B cell (primary cell): ENCODE measurements around the gene COX6A2. TPM values are rescaled to one million over a fixed set of nuclear protein-coding genes. Genes with fewer than 3 reads are reported as not detected.

ENCODE experiments used
- ATAC-seq: fragments of 200-7000 bp; cut with Tn5 transposase; one replicate; pipeline ENCODE4 v1.10.0; 2021; ENCODE audit warnings: low read depth, mild to moderate bottlenecking, moderate number of reproducible peaks, moderate library complexity
- CTCF ChIA-PET: fragments of 350-600 bp; sonication (Branson Sonifier 250); formaldehyde crosslinking; loops from one replicate; lab custom pipeline; 2021; ENCODE audit warnings: antibody characterized with exemption, inconsistent platforms; lab: Charles Lee
- POLR2A ChIA-PET: fragments of 350-600 bp; sonication (Branson Sonifier 250); formaldehyde crosslinking; loops from one replicate; lab custom pipeline; 2021; ENCODE audit warnings: antibody characterized with exemption; lab: Charles Lee
- DNase-seq: peaks from one replicate; pipeline ENCODE4 v3.0.0; 2013
- H2AFZ ChIP-seq: 2 replicates; pipeline ENCODE4 v1.6.1; 2012; ENCODE audit warnings: mild to moderate bottlenecking, low read depth, low read length; ENCODE audit not compliant: insufficient read depth, poor library complexity, severe bottlenecking
- H3K27ac ChIP-seq, 2 donors: 1 replicate in 1 of 2; 2 replicates in 1 of 2; pipeline ENCODE4 v1.5.1; 2012 to 2013; ENCODE audit warnings: low read length in 2 of 2, mild to moderate bottlenecking in 2 of 2, moderate library complexity in 1 of 2
- H3K27me3 ChIP-seq, 4 experiments: fragments of 200-600 bp in 1 of 4; sonication (generic) in 1 of 4; replicated peaks in 1 of 4; 1 replicate in 2 of 4; 2 replicates in 2 of 4; pipeline versions ENCODE4 v1.6.1 to v1.7.0; 2013 to 2016; ENCODE audit warnings: low read length in 3 of 4, mild to moderate bottlenecking in 2 of 4, mixed read lengths in 1 of 4, moderate library complexity in 1 of 4; ENCODE audit not compliant: insufficient read depth in 4 of 4, control insufficient read depth in 3 of 4; ENCODE audit errors: control extremely low read depth in 1 of 4
- H3K36me3 ChIP-seq, 2 experiments: replicated peaks in 1 of 2; 1 replicate in 1 of 2; 2 replicates in 1 of 2; pipeline versions ENCODE4 v1.6.1 to v1.7.1; 2013; ENCODE audit warnings: low read length in 1 of 2; ENCODE audit not compliant: insufficient read depth in 2 of 2, control insufficient read depth in 1 of 2; ENCODE audit errors: control extremely low read depth in 1 of 2, extremely low read depth in 1 of 2
- H3K4me1 ChIP-seq, 2 donors: fragments of 200-600 bp in 1 of 2; sonication (generic) in 1 of 2; 1 replicate in 1 of 2; 2 replicates in 1 of 2; pipeline versions ENCODE4 v1.5.1 to v1.6.1; 2013 to 2017; ENCODE audit warnings: low read length in 2 of 2; ENCODE audit not compliant: control insufficient read depth in 2 of 2, insufficient read depth in 2 of 2
- H3K4me2 ChIP-seq: replicated peaks from 2 replicates; pipeline ENCODE3; 2012; ENCODE audit warnings: mild to moderate bottlenecking, low read depth, low read length; ENCODE audit not compliant: poor library complexity, severe bottlenecking
- H3K4me3 ChIP-seq, 5 experiments: fragments of 200-600 bp in 1 of 5; sonication (generic) in 1 of 5; 1 replicate in 3 of 5; 2 replicates in 2 of 5; pipeline versions ENCODE4 v1.5.1 to v1.7.0; 2011 to 2016; ENCODE audit warnings: low read length in 4 of 5, mild to moderate bottlenecking in 4 of 5, low read depth in 2 of 5, control low read depth in 1 of 5, moderate library complexity in 1 of 5; ENCODE audit not compliant: insufficient read depth in 1 of 5; ENCODE audit errors: control extremely low read depth in 1 of 5, extremely low read depth in 1 of 5
- H3K79me2 ChIP-seq: fragments of 200-600 bp; sonication (generic); one replicate; pipeline ENCODE4 v1.6.0; 2016; ENCODE audit warnings: low read length; ENCODE audit not compliant: control insufficient read depth, insufficient read depth
- H3K9ac ChIP-seq: fragments of 200-600 bp; sonication (generic); 2 replicates; pipeline ENCODE4 v1.6.1; 2017; ENCODE audit warnings: mild to moderate bottlenecking, low read length, moderate library complexity
- H3K9me3 ChIP-seq, 3 donors: one replicate each; pipeline versions ENCODE4 v1.6.1 to v1.7.1; 2013; ENCODE audit warnings: low read length in 2 of 3; ENCODE audit not compliant: control insufficient read depth in 2 of 3, insufficient read depth in 1 of 3; ENCODE audit errors: control extremely low read depth in 1 of 3
- H4K20me1 ChIP-seq: 2 replicates; pipeline ENCODE4 v1.6.0; 2012; ENCODE audit warnings: mild to moderate bottlenecking, low read length; ENCODE audit not compliant: insufficient read depth, control insufficient read depth, poor library complexity, severe bottlenecking
- H3K27ac Mint-ChIP-seq: one replicate; pipeline ENCODE4 v1.8.0; 2021; ENCODE audit warnings: mixed read lengths
- H3K27me3 Mint-ChIP-seq: one replicate; pipeline ENCODE4 v1.8.0; 2021; ENCODE audit warnings: mixed read lengths
- H3K4me1 Mint-ChIP-seq: one replicate; pipeline ENCODE4 v1.8.0; 2021; ENCODE audit warnings: mixed read lengths
- H3K4me3 Mint-ChIP-seq: one replicate; pipeline ENCODE4 v1.8.0; 2021; ENCODE audit warnings: mixed read lengths
- H3K9me3 Mint-ChIP-seq: one replicate; pipeline ENCODE4 v1.8.0; 2022; ENCODE audit warnings: mixed read lengths; ENCODE audit not compliant: insufficient read depth
- CTCF ChIP-seq: fragments of 200-600 bp; IDR thresholded peaks from one replicate; pipeline ENCODE4 v1.8.0; 2022; ENCODE audit warnings: antibody characterized with exemption, mild to moderate bottlenecking
- EZH2 ChIP-seq: IDR thresholded peaks from 2 replicates; pipeline ENCODE4 v1.6.1; 2012; ENCODE audit warnings: borderline replicate concordance, low read depth, mild to moderate bottlenecking, moderate library complexity, low read length; ENCODE audit not compliant: insufficient read depth, poor library complexity, severe bottlenecking
- WGBS: methylation state at CpG from one replicate; pipeline ENCODE4 v1.1.5; 2013; ENCODE audit warnings: missing lambda C conversion rate; ENCODE audit not compliant: insufficient coverage; 5-methylcytosine and 5-hydroxymethylcytosine counted together
- intact Hi-C: fragments of 100-400 bp; cut with micrococcal nuclease; formaldehyde crosslinking; loops from one replicate; pipeline ENCODE4 v1.10.0; 2022
- polyA plus RNA-seq: library from polyadenylated mRNA; depleted of rRNA; stranded (reverse); fragments of >200 nt; gene quantifications from 2 replicates; pipeline ENCODE4 v1.2.3, GENCODE V29; 2012
- total RNA-seq, 2 donors: library from RNA; stranded (reverse); fragments of 120-200 nt in 1 of 2; gene quantifications; 1 replicate in 1 of 2; 2 replicates in 1 of 2; pipeline versions ENCODE4 v1.2.3 to v1.2.4, GENCODE V29; 2013 to 2022

Gene COX6A2
- total and polyA plus RNA-seq, 2 donors (not counting 1 experiment from before 2014, with no cell fraction given), result not detected

- H3K9ac ChIP-seq, result no peak overlapping the region
- peaks cover 16% of the 10 kb centered on the region for H3K4me1 Mint-ChIP-seq
- H3K27me3 Mint-ChIP-seq, result peaks cover 18% of the 10 kb centered on the region
- TF ChIP-seq CTCF, result no peak
- no peak for TF ChIP-seq EZH2
- no peaks in the 10 kb centered on the region for H3K79me2 ChIP-seq
- no peaks in the 10 kb centered on the region for H3K9me3 ChIP-seq
- DNase-seq, result peak; percentile 63
- 78% methylated on average over 4 of the region's 6 CpGs for WGBS
- ChIA-PET CTCF (interaction anchor here (0.7 to 1.4 kb wide), 2 partner anchors 53 to 74 kb away, joined by 3 read pairs; no protein-coding TSS in a partner anchor), POLR2A (interaction anchor here (0.7 kb wide), 1 partner anchor 792 kb away, joined by 4 read pairs; no protein-coding TSS in a partner anchor)
- H3K4me3 ChIP-seq, result no peak overlapping the region
- H3K4me1 ChIP-seq, result peaks cover 0 to 7% of the 10 kb centered on the region in 2 donors
- no peaks in the 10 kb centered on the region for H3K9me3 Mint-ChIP-seq
- no peak overlapping the region for H3K27ac Mint-ChIP-seq
- H4K20me1 ChIP-seq, result no peaks in the 10 kb centered on the region
- no peak overlapping the region for H2AFZ ChIP-seq
- ATAC-seq, result peak; percentile 61
- intact Hi-C loops, result no loop called here
- H3K4me2 ChIP-seq, result no peak overlapping the region
- no peak overlapping the region for H3K27ac ChIP-seq
- peaks cover 0 to 5% (median 0%) of the 10 kb centered on the region in 4 experiments for H3K27me3 ChIP-seq
- H3K4me3 Mint-ChIP-seq, result no peak overlapping the region
- no peaks in the 10 kb centered on the region for H3K36me3 ChIP-seq
Observed at GRCh38 chr16:31386157-31386984, 41.8 kb downstream of the COX6A2 start.

- no peaks in the 10 kb centered on the region for H3K36me3 ChIP-seq
- Mint-ChIP-seq H3K27ac (no peak overlapping the region), H3K27me3 (peaks cover 16% of the 10 kb centered on the region), H3K9me3 (no peaks in the 10 kb centered on the region), H3K4me3 (no peak overlapping the region), H3K4me1 (peaks cover 16% of the 10 kb centered on the region)
- DNase-seq (no peak), ATAC-seq (no peak)
- H2AFZ ChIP-seq, result no peak overlapping the region
- H3K79me2 ChIP-seq, result no peaks in the 10 kb centered on the region
- H3K27ac ChIP-seq, result no peak overlapping the region
- CTCF ChIA-PET, result interaction anchor here (0.7 to 1.4 kb wide), 2 partner anchors 52 to 75 kb away, joined by 3 read pairs; no protein-coding TSS in a partner anchor
- H3K27me3 ChIP-seq, result peaks cover 0 to 5% (median 0%) of the 10 kb centered on the region in 4 experiments
- H3K4me1 ChIP-seq, result peaks cover 0 to 7% of the 10 kb centered on the region in 2 donors
- intact Hi-C loops, result no loop called here
- no peak overlapping the region for H3K4me2 ChIP-seq
- H3K4me3 ChIP-seq, result no peak overlapping the region
- no peaks in the 10 kb centered on the region for H4K20me1 ChIP-seq
- TF ChIP-seq EZH2 (no peak), CTCF (no peak)
- H3K9ac ChIP-seq, result no peak overlapping the region
- 100% methylated on average over 4 of the region's 4 CpGs for WGBS
- no peaks in the 10 kb centered on the region for H3K9me3 ChIP-seq
- POLR2A ChIA-PET, result no interaction called here
Observed at GRCh38 chr16:31385680-31386079, 42.5 kb downstream of the COX6A2 start.
